Measurements from ENCODE around the gene TUBB3. TPM values are rescaled to one million over a fixed set of nuclear protein-coding genes. Genes with fewer than 3 reads are reported as not detected.

The TUBB3 gene
- total and polyA plus RNA-seq, 2 donors from 2014 or later, result 3.4 to 35.0 TPM

DNA sequence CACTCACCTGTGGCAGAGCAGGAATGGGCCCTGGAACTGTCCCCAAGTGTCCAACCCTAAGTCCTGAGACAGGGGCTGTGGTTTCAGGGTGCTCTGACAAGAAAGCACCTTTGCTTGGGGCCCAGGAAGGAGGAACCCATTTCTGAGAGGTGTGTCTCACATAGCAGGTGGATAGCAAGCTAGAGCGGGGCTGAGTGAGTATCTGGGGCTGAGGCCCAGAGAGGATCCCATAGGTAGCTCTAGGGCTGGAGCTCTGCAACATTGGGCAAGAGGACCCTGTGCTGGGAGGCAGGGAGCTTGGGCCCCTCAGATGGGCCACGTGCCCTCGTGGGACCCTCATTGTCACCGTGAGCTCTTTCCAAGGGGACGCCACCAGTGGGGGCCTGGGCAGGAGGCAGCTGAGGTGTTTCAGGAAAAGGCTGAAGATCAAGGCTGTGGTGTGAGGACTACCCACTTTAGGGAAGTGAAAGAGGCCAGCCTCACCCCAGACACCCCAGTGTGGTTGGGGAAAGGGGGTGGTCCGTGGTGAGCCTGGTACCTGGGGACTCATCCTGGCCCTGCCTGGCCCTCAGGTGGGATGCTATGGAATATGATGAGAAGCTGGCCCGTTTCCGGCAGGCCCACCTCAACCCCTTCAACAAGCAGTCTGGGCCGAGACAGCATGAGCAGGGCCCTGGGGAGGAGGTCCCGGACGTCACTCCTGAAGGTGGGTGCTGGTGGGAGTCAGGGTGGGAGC, 30.7 kb downstream of the TUBB3 start:
- Histone ChIP-seq H3K9me3 (ENCODE audit: control insufficient read depth in 2 of 3, insufficient read depth in 1 of 3, low read length in 3 of 3) (no peaks in the 10 kb centered on the region), H3K9ac (ENCODE audit: low read length in 3 of 3) (no peak overlapping the region), H3K27ac (ENCODE audit: low read depth in 2 of 2, low read length in 2 of 2) (no peak overlapping the region), H3K27me3 (ENCODE audit: control insufficient read depth, insufficient read depth, low read length) (no peaks in the 10 kb centered on the region), H3K4me3 (ENCODE audit: low read length in 3 of 3) (no peak overlapping the region), H3K4me1 (ENCODE audit: control insufficient read depth in 2 of 3, insufficient read depth in 2 of 3, low read depth in 1 of 3, low read length in 3 of 3) (peaks cover 0 to 3% (median 0%) of the 10 kb centered on the region in 3 donors), H3K36me3 (ENCODE audit: control insufficient read depth in 2 of 3, insufficient read depth in 3 of 3, low read length in 3 of 3) (peaks cover 0 to 11% (median 3%) of the 10 kb centered on the region in 3 donors)
- TF ChIP-seq, protein P1, sequence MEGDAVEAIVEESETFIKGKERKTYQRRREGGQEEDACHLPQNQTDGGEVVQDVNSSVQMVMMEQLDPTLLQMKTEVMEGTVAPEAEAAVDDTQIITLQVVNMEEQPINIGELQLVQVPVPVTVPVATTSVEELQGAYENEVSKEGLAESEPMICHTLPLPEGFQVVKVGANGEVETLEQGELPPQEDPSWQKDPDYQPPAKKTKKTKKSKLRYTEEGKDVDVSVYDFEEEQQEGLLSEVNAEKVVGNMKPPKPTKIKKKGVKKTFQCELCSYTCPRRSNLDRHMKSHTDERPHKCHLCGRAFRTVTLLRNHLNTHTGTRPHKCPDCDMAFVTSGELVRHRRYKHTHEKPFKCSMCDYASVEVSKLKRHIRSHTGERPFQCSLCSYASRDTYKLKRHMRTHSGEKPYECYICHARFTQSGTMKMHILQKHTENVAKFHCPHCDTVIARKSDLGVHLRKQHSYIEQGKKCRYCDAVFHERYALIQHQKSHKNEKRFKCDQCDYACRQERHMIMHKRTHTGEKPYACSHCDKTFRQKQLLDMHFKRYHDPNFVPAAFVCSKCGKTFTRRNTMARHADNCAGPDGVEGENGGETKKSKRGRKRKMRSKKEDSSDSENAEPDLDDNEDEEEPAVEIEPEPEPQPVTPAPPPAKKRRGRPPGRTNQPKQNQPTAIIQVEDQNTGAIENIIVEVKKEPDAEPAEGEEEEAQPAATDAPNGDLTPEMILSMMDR (IDR thresholded peaks at IDR 0.05; ENCODE audit: borderline replicate concordance, extremely low read depth, insufficient read depth), result no peak
- intact Hi-C loops (cut with DNase I), result no loop called here
- DNase-seq (no peak), FAIRE-seq (no peak)

DNA sequence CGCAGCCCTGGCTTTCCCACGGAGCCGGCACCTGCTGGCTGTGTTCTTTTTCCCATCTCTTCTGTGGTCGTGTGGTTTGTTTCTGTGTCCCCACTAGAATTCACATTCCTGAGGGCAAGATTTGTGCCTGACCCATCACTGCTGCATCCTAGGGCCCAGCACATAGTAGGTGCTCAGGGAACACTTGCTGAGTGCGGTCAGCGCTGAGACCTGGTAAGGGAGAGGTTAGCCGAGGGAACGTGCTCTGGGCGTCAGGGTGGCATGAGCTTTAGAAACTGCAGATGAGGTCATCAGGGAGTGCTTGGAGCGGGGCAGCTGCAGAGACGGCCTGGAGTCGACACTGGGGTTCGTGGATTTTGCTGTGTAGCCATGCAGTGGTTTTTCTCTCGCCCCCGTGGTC, 31.3 kb downstream of the TUBB3 start:
- TF ChIP-seq, protein P1 (IDR thresholded peaks at IDR 0.05; ENCODE audit: borderline replicate concordance, extremely low read depth, insufficient read depth), result no peak
- no peaks in the 10 kb centered on the region for H3K27me3 ChIP-seq (ENCODE audit: control insufficient read depth, insufficient read depth, low read length)
- intact Hi-C loops (cut with DNase I), result no loop called here
- H3K4me1 ChIP-seq (ENCODE audit: control insufficient read depth in 2 of 3, insufficient read depth in 2 of 3, low read depth in 1 of 3, low read length in 3 of 3), result peaks cover 0 to 3% (median 0%) of the 10 kb centered on the region in 3 donors
- no peak overlapping the region for H3K27ac ChIP-seq (ENCODE audit: low read depth in 2 of 2, low read length in 2 of 2)
- H3K36me3 ChIP-seq (ENCODE audit: control insufficient read depth in 2 of 3, insufficient read depth in 3 of 3, low read length in 3 of 3), result peaks cover 0 to 11% (median 6%) of the 10 kb centered on the region in 3 donors
- H3K4me3 ChIP-seq (ENCODE audit: low read length in 3 of 3), result no peak overlapping the region
- no peak overlapping the region for H3K9ac ChIP-seq (ENCODE audit: low read length in 3 of 3)
- H3K9me3 ChIP-seq (ENCODE audit: control insufficient read depth in 2 of 3, insufficient read depth in 1 of 3, low read length in 3 of 3), result no peaks in the 10 kb centered on the region
- FAIRE-seq (no peak), DNase-seq (no peak)

DNA sequence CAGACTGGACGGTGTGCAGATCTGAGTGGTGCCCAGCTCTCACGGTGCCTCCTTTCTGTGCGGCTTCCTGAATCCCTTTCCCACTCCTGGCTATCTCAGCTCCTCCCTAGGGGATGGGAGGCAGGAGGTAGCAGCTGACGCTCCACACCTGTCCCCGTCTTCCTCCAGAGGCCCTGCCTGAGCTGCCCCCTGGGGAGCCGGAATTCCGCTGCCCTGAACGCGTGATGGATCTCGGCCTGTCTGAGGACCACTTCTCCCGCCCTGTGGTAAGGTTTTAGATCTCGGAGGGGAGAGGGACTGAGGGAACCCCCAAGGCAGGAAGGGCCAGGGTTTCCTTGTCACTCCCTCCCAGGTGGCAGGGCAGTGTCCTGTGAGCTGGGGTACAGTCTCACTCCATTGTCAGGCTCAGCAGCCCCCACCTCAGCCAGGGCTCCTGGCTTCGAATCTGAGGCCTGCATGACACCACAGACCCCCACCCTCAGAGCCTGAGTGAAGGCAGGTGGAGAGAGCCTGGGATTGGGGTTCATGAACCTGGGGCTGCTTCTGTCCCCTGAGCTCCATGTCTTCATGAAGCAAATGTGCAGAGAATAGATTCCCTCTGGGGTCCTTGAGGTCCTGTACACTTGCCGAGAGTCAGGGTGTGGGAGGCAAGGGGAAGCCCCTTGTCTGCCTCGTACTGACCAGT, 32.0 kb downstream of the TUBB3 start:
- Histone ChIP-seq H3K9me3 (ENCODE audit: control insufficient read depth in 2 of 3, insufficient read depth in 1 of 3, low read length in 3 of 3) (no peaks in the 10 kb centered on the region), H3K9ac (ENCODE audit: low read length in 3 of 3) (no peak overlapping the region), H3K4me3 (ENCODE audit: low read length in 3 of 3) (no peak overlapping the region), H3K27me3 (ENCODE audit: control insufficient read depth, insufficient read depth, low read length) (no peaks in the 10 kb centered on the region), H3K4me1 (ENCODE audit: control insufficient read depth in 2 of 3, insufficient read depth in 2 of 3, low read depth in 1 of 3, low read length in 3 of 3) (no peaks in the 10 kb centered on the region), H3K36me3 (ENCODE audit: control insufficient read depth in 2 of 3, insufficient read depth in 3 of 3, low read length in 3 of 3) (peaks cover 0 to 11% (median 6%) of the 10 kb centered on the region in 3 donors), H3K27ac (ENCODE audit: low read depth in 2 of 2, low read length in 2 of 2) (no peak overlapping the region)
- FAIRE-seq, result no peak
- DNase-seq, result no peak
- TF ChIP-seq, protein P1 (IDR thresholded peaks at IDR 0.05; ENCODE audit: borderline replicate concordance, extremely low read depth, insufficient read depth), result no peak
- intact Hi-C loops (cut with DNase I), result no loop called here

Data from kidney (tissue), 14 donors.